Left lung (tissue), 10 donors: ENCODE measurements around the gene PAK6. TPM values are rescaled to one million over a fixed set of nuclear protein-coding genes. Genes with fewer than 3 reads are reported as not detected.

ENCODE experiments used
- ATAC-seq: fragments of 200-7000 bp; cut with Tn5 transposase; one replicate; pipeline ENCODE4 v1.9.1; 2020; ENCODE audit warnings: moderate library complexity
- DNase-seq, 4 donors: peaks; one replicate each; pipeline ENCODE4 v3.0.0-alpha.2; 2013 to 2020
- H3K27ac ChIP-seq, 2 donors: fragments of 200-600 bp; sonication (generic) in 1 of 2; one replicate each; pipeline versions ENCODE4 v1.5.0 to v1.8.0; 2020 to 2021
- H3K27me3 ChIP-seq, 2 donors: fragments of 200-600 bp; sonication (generic) in 1 of 2; one replicate each; pipeline versions ENCODE4 v1.5.0 to v1.8.0; 2020 to 2021
- H3K36me3 ChIP-seq, 2 donors: fragments of 200-600 bp; sonication (generic) in 1 of 2; one replicate each; pipeline versions ENCODE4 v1.5.0 to v1.8.0; 2020 to 2021
- H3K4me1 ChIP-seq, 2 donors: fragments of 200-600 bp; one replicate each; pipeline ENCODE4 v1.8.0; 2021
- H3K4me3 ChIP-seq, 2 donors: fragments of 200-600 bp; sonication (generic) in 1 of 2; one replicate each; pipeline versions ENCODE4 v1.5.0 to v1.8.0; 2020 to 2021; ENCODE audit warnings: mild to moderate bottlenecking in 1 of 2
- H3K9me3 ChIP-seq, 2 donors: fragments of 200-600 bp; sonication (generic) in 1 of 2; one replicate each; pipeline versions ENCODE4 v1.5.0 to v1.8.0; 2020 to 2021
- intact Hi-C, 2 donors: fragments of 100-400 bp; cut with DNase I; formaldehyde crosslinking; loops; one replicate each; pipeline versions ENCODE4 v1.11.2 to v1.14.2; 2022
- polyA plus RNA-seq, 6 donors: library from polyadenylated mRNA; unstranded; fragments of 120-200 nt; gene quantifications; one replicate each; pipeline ENCODE4 v1.2.1, GENCODE V29; 2013; ENCODE audit not compliant: insufficient read length in 6 of 6
- total RNA-seq, 2 donors: library from RNA; stranded (reverse); fragmentation: NEBNext Ultra II Directional; extraction: Animal tissue kit (Norgen Biotek cat#: 25700); gene quantifications; one replicate each; pipeline ENCODE4 v1.2.1, GENCODE V29; 2021
- TF ChIP-seq, protein P1 (sequence below), 2 donors: fragments of 200-600 bp; sonication (generic) in 1 of 2; IDR thresholded peaks; one replicate each; pipeline versions ENCODE4 v1.5.0 to v1.8.0; 2021; ENCODE audit warnings: antibody characterized with exemption in 2 of 2
- donor health status: DM: no; HTN: yes; CAD: no.
- donor health status: DM: no; HTN: no; CAD: no.

The PAK6 gene
- total and polyA plus RNA-seq, 8 donors: 5.3 to 14.6 (median 8.1) TPM

DNA sequence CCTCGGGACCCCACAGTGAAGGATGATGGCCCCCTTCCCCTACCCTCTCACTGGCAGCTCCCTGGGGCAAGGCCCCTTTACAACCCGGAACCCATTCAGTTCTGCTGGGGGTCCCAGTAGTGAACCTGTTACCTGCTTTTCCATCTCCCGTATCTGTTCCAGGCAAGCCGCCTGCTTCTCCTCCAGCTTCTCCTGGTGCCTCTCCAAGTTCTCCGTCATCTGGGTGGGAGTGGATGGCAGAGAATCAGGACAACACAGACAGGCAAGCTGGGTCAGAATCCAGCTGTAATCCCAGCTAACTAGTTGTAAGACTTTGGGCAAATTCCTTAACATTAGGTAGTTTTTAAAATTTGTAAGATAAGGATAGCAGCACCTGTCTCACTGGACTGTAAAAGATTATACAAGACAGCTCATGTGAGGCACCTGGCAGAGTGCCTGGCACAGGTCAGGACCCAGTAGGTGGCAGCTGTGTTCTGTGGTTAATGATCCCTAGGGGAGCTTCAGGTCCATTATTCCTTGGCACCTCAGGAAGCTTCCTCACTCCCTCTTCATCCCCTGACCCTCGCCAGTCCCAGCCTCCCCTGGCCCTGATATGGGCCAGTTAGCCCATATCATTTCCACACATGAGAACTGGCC, 50.4 kb downstream of the PAK6 start:
- ATAC-seq: no peak
- Histone ChIP-seq H3K9me3 (no peaks in the 10 kb centered on the region), H3K4me3 (no peak overlapping the region), H3K27ac (no peak overlapping the region), H3K4me1 (peaks cover 0 to 25% of the 10 kb centered on the region in 2 donors), H3K27me3 (peaks cover 0 to 34% of the 10 kb centered on the region in 2 donors), H3K36me3 (peaks cover 0 to 76% of the 10 kb centered on the region in 2 donors)
- DNase-seq: peak in 1 of 4 donors; percentile 27
- intact Hi-C loops: loop anchor here in 1 of 2 donors (10.0 kb wide), 1 partner anchor 136 kb away; no protein-coding TSS in a partner anchor
- TF ChIP-seq, protein P1, sequence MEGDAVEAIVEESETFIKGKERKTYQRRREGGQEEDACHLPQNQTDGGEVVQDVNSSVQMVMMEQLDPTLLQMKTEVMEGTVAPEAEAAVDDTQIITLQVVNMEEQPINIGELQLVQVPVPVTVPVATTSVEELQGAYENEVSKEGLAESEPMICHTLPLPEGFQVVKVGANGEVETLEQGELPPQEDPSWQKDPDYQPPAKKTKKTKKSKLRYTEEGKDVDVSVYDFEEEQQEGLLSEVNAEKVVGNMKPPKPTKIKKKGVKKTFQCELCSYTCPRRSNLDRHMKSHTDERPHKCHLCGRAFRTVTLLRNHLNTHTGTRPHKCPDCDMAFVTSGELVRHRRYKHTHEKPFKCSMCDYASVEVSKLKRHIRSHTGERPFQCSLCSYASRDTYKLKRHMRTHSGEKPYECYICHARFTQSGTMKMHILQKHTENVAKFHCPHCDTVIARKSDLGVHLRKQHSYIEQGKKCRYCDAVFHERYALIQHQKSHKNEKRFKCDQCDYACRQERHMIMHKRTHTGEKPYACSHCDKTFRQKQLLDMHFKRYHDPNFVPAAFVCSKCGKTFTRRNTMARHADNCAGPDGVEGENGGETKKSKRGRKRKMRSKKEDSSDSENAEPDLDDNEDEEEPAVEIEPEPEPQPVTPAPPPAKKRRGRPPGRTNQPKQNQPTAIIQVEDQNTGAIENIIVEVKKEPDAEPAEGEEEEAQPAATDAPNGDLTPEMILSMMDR (IDR thresholded peaks at IDR 0.05): no peak

DNA sequence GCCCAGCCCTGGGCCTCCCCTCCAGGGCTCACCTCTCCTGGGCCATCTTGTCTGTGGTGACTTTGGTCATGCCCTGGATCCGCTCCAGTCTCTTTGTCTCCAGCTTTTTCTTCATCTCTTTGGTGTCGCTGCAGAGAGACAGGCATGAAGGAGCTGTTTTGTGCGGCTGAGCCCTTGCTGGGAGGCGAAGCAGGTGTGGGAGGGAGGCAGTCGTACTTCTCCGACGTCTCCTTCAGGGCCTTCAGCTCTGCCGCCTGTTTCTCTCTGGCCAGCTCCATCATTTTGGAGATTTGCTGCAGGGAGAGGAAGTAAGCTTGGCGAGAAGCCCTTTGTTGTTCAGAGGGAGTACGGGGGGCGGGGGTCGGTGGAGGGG, 51.7 kb downstream of the PAK6 start:
- Histone ChIP-seq H3K9me3 (no peaks in the 10 kb centered on the region), H3K4me1 (peaks cover 0 to 18% of the 10 kb centered on the region in 2 donors), H3K27ac (no peak overlapping the region), H3K4me3 (no peak overlapping the region), H3K27me3 (peaks cover 0 to 27% of the 10 kb centered on the region in 2 donors), H3K36me3 (peaks cover 0 to 89% of the 10 kb centered on the region in 2 donors)
- peak in 1 of 4 donors; percentile 27 for DNase-seq
- intact Hi-C loops: no loop called here
- ATAC-seq: no peak
- TF ChIP-seq, protein P1 (IDR thresholded peaks at IDR 0.05): no peak

DNA sequence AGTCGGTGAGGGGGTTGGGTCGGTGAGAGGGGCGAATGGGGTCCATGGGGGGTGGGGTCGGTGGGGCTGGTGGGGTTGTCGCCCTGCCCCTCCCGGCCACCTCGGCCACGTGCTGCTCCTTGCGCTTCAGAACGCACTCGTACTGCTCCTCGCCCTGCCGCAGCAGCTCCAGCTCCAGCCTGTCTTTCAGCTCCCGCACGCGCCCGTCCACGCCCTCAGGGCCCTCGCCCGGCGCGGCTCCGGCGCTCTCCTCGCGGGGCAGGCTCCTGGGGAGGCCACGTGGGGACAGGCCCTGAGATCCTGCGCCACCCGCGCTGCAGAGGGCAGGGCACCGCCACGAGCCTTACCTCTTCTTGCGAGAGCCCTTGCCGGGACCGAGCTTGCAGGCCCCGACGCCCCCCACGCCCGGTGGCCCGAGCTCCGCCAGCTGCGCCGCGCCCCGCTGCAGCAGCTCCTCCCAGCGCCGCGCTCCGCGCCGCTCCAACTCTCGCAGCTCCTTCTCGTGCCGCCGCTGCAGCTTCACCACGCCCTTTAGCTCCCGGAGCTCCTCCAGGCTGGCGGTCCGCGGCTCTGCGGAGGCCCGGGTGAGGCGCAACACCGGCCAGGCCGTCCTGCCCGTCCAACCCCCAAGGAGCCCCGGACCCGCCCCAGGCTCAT, 52.2 kb downstream of the PAK6 start:
- ATAC-seq: peak; percentile 88
- peak in 1 of 4 donors; percentile 67 for DNase-seq
- Histone ChIP-seq H3K4me1 (peaks cover 0 to 13% of the 10 kb centered on the region in 2 donors), H3K36me3 (peaks cover 0 to 94% of the 10 kb centered on the region in 2 donors), H3K27me3 (peaks cover 0 to 25% of the 10 kb centered on the region in 2 donors), H3K27ac (no peak overlapping the region), H3K4me3 (no peak overlapping the region), H3K9me3 (no peaks in the 10 kb centered on the region)
- intact Hi-C loops: no loop called here
- TF ChIP-seq, protein P1 (IDR thresholded peaks at IDR 0.05): no peak

DNA sequence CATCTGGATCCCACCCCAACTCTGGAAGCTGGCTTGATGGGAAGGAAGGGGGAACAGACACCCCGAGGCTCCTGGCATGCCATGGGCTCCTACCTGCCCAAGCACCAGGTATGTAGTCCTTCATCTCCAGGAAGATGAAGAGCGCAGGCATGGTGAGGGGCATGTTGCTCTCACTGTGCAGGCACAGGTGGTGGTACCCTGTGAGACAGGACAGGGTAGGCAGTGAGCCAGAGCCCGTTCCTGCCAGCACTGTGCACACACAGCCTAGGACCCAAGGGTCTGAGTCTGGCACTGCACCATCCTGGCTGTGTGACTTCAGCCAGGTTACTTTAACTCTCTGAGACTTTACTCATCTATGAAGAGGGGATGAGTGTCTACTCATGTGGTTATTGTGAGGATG, 53.4 kb downstream of the PAK6 start:
- no peak overlapping the region for H3K27ac ChIP-seq

DNA sequence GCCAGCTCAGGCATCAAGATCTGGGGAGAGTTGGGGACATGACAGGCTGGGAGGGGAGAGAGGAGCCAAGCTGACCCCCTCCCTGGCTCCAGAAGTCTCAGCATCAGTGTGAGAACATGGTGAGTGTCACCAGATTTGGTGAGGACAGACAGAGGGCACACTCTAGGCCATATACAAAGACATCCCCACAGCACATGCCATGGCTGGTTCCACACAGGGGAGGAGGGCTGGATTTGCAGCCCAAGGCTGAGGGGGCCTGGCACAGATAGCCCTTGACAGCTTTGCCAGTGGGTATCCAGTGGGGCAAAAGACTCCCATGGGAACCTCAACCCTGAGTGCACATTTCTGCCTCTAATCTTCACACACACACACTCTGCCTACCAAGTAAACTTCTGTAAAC, 54.1 kb downstream of the PAK6 start:
- no peak for ATAC-seq
- Histone ChIP-seq H3K4me3 (no peak overlapping the region), H3K27me3 (peaks cover 0 to 24% of the 10 kb centered on the region in 2 donors), H3K4me1 (peaks cover 0 to 7% of the 10 kb centered on the region in 2 donors), H3K9me3 (no peaks in the 10 kb centered on the region), H3K27ac (no peak overlapping the region), H3K36me3 (peaks cover 0 to 99% of the 10 kb centered on the region in 2 donors)
- no peak for DNase-seq
- TF ChIP-seq, protein P1 (IDR thresholded peaks at IDR 0.05): no peak
- intact Hi-C loops: no loop called here

More for the DNA sequence above, 53.4 kb downstream of the PAK6 start:
- no peak for ATAC-seq
- Histone ChIP-seq H3K36me3 (peaks cover 0 to 99% of the 10 kb centered on the region in 2 donors), H3K4me1 (peaks cover 0 to 7% of the 10 kb centered on the region in 2 donors), H3K4me3 (no peak overlapping the region), H3K9me3 (no peaks in the 10 kb centered on the region), H3K27me3 (peaks cover 0 to 25% of the 10 kb centered on the region in 2 donors)
- TF ChIP-seq, protein P1 (IDR thresholded peaks at IDR 0.05): no peak
- DNase-seq: no peak
- intact Hi-C loops: no loop called here
